Ectodermal cell (in vitro differentiated cells): Measurements from ENCODE around the gene PMS1.
"Not testable (repeated sequence)": the region's sequence is repeated elsewhere in the genome, so short reads cannot be mapped to it uniquely, and the experiment has no call there.

ENCODE experiments used
- H3K27ac ChIP-seq: 2 replicates; pipeline ENCODE4 v1.7.0; 2013; ENCODE audit warnings: mild to moderate bottlenecking, low read depth, low read length; ENCODE audit not compliant: insufficient read depth, poor library complexity, severe bottlenecking
- H3K27me3 ChIP-seq: 2 replicates; pipeline ENCODE4 v1.7.0; 2013; ENCODE audit warnings: mild to moderate bottlenecking, low read length; ENCODE audit not compliant: insufficient read depth, control insufficient read depth, poor library complexity, severe bottlenecking
- H3K36me3 ChIP-seq: one replicate; pipeline ENCODE4 v1.7.0; 2013; ENCODE audit warnings: low read length; ENCODE audit not compliant: control insufficient read depth, insufficient read depth
- H3K4me1 ChIP-seq: one replicate; pipeline ENCODE4 v1.7.0; 2013; ENCODE audit warnings: low read length; ENCODE audit not compliant: control insufficient read depth, insufficient read depth
- H3K4me3 ChIP-seq: 2 replicates; pipeline ENCODE4 v1.7.0; 2013; ENCODE audit warnings: low read depth, low read length, control low read depth; ENCODE audit not compliant: insufficient read depth
- H3K9me3 ChIP-seq: 2 replicates; pipeline ENCODE4 v1.7.0; 2013; ENCODE audit warnings: mild to moderate bottlenecking, low read length, moderate library complexity; ENCODE audit not compliant: control insufficient read depth
- WGBS, 2 experiments: methylation state at CpG; one replicate each; pipeline ENCODE4 v1.1.7; 2013; ENCODE audit warnings: missing lambda C conversion rate in 2 of 2; 5-methylcytosine and 5-hydroxymethylcytosine counted together

PMS1 gene

DNA sequence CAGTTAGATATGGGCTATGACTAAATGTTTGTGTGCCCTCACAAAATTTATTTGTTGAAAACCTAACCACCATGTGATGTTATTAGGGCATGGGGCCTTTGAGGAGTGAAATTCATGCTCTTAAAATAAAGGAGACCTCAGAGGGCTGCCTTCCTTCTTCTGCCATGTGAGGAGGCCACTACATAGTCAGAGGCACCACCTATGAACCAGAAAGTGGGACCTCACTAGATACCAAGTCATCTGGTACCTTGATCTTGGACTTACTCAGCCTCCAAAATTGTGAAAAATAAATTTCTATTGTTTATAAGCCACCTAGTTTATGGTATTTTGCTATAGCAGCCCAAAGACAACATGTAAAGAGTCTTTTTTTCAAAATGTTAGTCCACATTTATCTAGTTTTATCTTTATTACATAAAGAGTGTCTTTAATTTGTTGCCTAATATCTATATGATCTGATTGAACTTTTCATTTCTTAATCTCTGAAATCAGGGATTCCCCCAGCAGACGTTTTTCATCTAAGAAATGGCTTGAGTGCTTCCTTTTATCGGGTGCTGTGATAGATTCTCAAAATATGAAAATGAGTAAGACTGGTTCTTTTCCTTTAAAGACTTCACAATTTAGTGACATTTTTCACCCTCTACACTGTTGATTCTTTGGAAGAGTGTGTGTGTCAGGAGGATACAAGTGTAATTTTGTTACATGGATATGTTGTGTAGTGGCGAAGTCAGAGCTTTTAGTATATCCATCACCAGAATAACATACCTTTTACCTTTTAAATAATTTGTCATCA lies 34.2 kb downstream of the PMS1 start:
- H3K4me3 ChIP-seq: no peak overlapping the region
- WGBS, 2 experiments: 93 to 94% methylated on average over 2 to 3 of the region's 3 CpGs
- H3K36me3 ChIP-seq: peaks cover 5% of the 10 kb centered on the region
- H3K27me3 ChIP-seq: no peaks in the 10 kb centered on the region
- no peak overlapping the region for H3K27ac ChIP-seq
- H3K9me3 ChIP-seq: no peaks in the 10 kb centered on the region
- no peaks in the 10 kb centered on the region for H3K4me1 ChIP-seq

DNA sequence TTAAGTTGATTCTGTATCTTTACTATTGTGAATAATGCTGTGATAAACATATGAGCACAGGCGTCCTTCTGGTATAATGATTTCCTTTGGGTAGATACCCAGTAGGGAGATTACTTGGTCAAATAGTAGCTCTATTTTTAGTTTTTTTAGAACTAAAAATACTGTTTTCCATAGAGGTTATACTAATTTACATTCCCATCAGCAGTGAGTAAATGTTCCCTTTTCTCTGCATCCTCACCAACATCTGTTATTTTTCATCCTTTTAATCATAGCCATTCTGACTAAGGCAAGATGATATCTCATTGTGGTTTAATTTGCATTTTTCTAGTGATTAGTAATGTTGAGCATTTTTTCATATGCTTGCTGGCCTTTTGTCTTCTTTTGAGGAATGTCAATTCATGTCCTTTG lies 35.1 kb downstream of the PMS1 start:
- Histone ChIP-seq H3K27ac (no peak overlapping the region), H3K4me3 (no peak overlapping the region), H3K36me3 (peaks cover 5% of the 10 kb centered on the region), H3K4me1 (no peaks in the 10 kb centered on the region), H3K27me3 (no peaks in the 10 kb centered on the region), H3K9me3 (no peaks in the 10 kb centered on the region)
- WGBS, 2 experiments: 79 to 100% methylated on average over 1 of the region's 1 CpG

GRCh38 chr2:189821953-189822748 lies 37.9 kb downstream of the PMS1 start:
- Histone ChIP-seq H3K9me3 (no peaks in the 10 kb centered on the region), H3K36me3 (peaks cover 8% of the 10 kb centered on the region), H3K4me1 (no peaks in the 10 kb centered on the region), H3K27ac (no peak overlapping the region), H3K4me3 (no peak overlapping the region), H3K27me3 (no peaks in the 10 kb centered on the region)
- 93 to 96% methylated on average over 33 of the region's 33 CpGs for WGBS, 2 experiments

- Histone ChIP-seq H3K4me1 (no peaks in the 10 kb centered on the region), H3K36me3 (peaks cover 12% of the 10 kb centered on the region), H3K9me3 (no peaks in the 10 kb centered on the region), H3K4me3 (no peak overlapping the region), H3K27me3 (no peaks in the 10 kb centered on the region), H3K27ac (no peak overlapping the region)
- 94 to 100% methylated on average over 2 of the region's 3 CpGs for WGBS, 2 experiments
These were observed 40.6 kb downstream of the PMS1 start for GRCh38 chr2:189824694-189825396.

- Histone ChIP-seq H3K27ac (no peak overlapping the region), H3K36me3 (peaks cover 7% of the 10 kb centered on the region), H3K4me1 (no peaks in the 10 kb centered on the region), H3K4me3 (no peak overlapping the region), H3K9me3 (no peaks in the 10 kb centered on the region), H3K27me3 (no peaks in the 10 kb centered on the region)
- WGBS, 2 experiments: 68 to 70% methylated on average over 5 of the region's 5 CpGs
These were observed 41.8 kb downstream of the PMS1 start for GRCh38 chr2:189826039-189826438.

- Histone ChIP-seq H3K9me3 (no peaks in the 10 kb centered on the region), H3K4me1 (no peaks in the 10 kb centered on the region), H3K27me3 (no peaks in the 10 kb centered on the region), H3K27ac (no peak overlapping the region), H3K36me3 (peaks cover 7% of the 10 kb centered on the region), H3K4me3 (no peak overlapping the region)
- 95 to 96% methylated on average over 3 of the region's 4 CpGs for WGBS, 2 experiments
These were observed 45.0 kb downstream of the PMS1 start for GRCh38 chr2:189829102-189829833.

DNA sequence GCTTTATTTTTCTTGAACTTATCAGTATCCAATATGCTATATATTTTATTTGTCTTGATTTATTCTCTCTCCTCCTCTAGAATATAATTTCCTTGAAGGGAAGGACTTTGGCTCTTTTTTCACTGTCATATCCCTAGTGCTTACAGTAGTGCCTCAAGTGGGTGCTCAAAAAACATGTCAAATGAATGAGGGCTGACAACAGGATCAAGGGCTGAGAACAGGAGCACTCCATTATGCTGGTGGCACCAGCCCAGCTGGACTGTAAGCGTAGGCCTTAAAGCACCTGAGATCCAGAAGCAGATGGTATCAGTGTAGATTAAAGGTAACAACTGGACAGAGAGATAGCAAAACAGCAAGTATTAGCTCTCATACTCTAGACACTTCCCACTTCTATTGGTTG lies 46.3 kb downstream of the PMS1 start:
- H3K4me3 ChIP-seq: no peak overlapping the region
- H3K27ac ChIP-seq: no peak overlapping the region
- 94 to 100% methylated on average over 1 of the region's 1 CpG for WGBS, 2 experiments
- peaks cover 7% of the 10 kb centered on the region for H3K36me3 ChIP-seq
- no peaks in the 10 kb centered on the region for H3K4me1 ChIP-seq
- H3K9me3 ChIP-seq: no peaks in the 10 kb centered on the region
- no peaks in the 10 kb centered on the region for H3K27me3 ChIP-seq

- Histone ChIP-seq H3K9me3 (no peaks in the 10 kb centered on the region), H3K36me3 (no peaks in the 10 kb centered on the region), H3K4me1 (no peaks in the 10 kb centered on the region), H3K4me3 (no peak overlapping the region), H3K27ac (no peak overlapping the region), H3K27me3 (no peaks in the 10 kb centered on the region)
- WGBS, 2 experiments: 89 to 96% methylated on average over 3 of the region's 3 CpGs
These were observed 49.8 kb downstream of the PMS1 start for GRCh38 chr2:189834059-189834458.

DNA sequence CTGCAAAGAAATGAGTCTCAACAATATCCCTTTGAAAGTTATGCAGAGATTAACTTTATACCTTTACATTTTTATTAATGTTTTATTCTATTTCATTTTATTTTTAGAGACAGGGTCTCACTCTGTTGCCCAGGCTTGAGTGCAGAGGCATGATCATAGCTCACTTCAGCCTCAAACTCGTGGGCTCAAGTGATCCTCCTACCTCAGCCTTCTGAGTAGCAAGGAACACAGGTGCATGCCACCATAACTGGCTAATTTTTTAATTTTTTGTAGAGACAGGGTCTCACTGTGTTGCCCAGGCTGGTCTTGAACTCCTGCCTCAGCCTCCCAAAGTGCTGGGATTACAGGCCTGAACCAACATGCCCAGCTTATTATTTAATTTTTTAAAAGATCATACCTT lies 50.4 kb downstream of the PMS1 start:
- not testable (repeated sequence) for H3K36me3 ChIP-seq, H3K4me1 ChIP-seq, H3K9me3 ChIP-seq, H3K27ac ChIP-seq, H3K4me3 ChIP-seq, H3K27me3 ChIP-seq
- 91 to 97% methylated on average over 1 of the region's 1 CpG for WGBS, 2 experiments
